Measurements from ENCODE around the gene HOXC6.

HOXC6 gene

GRCh38 chr12:54002915-54003389, 25.3 kb upstream of the HOXC6 start:
- DNase-seq, result no peak

DNA sequence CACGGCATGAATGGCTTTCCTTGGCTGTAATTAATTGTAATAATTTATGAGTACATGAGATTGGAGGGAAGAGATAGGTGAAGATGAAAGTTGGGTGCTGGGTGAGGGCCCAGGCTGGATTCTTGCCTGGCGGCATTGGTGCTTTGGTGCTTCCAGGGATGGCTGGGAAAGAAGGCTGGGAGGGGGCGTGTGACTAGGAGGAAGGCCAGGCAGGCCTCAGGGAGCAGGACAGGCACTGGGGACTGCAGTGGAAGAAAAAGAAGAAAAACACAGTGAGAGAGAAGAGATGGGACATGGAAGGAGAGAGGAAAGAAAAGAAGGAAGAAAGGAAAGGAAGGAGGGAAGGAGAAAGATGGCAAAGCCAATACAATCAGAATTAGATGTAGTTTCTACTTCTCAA, 24.6 kb upstream of the HOXC6 start:
- DNase-seq, result no peak

- no peak for DNase-seq
Observed at GRCh38 chr12:54004063-54004840, 24.0 kb upstream of the HOXC6 start.

DNA sequence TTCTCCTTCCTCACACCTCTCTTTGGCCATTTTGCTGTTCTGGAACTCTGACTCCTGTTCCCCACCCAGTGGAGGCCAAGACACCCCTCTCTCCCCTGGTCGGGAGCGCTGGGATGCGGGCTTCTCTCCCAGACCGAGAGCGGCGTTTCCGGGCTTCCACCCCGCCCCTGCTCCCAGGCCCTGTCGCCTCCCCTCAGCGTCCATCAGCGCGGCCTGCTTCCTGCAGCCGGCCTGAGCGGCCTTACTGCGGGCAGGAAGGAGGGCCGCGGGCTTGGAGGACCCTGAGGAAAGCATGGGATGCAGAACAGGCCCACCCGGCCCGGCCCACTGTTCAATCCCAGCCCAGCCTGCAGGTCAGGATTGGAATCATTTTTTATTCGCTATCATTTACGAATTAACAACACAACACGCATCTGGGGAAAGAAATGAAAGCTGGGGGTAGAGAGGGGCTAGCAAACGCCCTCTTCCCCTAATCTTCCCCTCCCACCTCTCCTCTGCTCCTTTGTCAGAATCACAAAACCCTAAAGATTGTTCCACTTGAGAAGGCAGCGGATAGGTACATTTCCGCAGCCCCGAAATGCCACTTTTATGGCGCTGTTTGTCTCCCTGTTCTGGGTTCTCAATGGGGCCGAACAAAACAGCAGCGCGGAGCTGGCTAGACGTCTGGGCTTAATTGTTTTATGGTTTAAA, 23.3 kb upstream of the HOXC6 start:
- DNase-seq, result no peak

- no peak for DNase-seq
Observed at GRCh38 chr12:54005531-54005852, 22.7 kb upstream of the HOXC6 start.

- peak; percentile 97 for DNase-seq
Observed at GRCh38 chr12:54005853-54006558, 22.2 kb upstream of the HOXC6 start.

- DNase-seq, result no peak
Observed at GRCh38 chr12:54006559-54007220, 21.6 kb upstream of the HOXC6 start.

GRCh38 chr12:54007538-54008259, 20.5 kb upstream of the HOXC6 start:
- no peak for DNase-seq

GRCh38 chr12:54008260-54008552, 20.0 kb upstream of the HOXC6 start:
- no peak for DNase-seq

GRCh38 chr12:54009171-54010052, 18.8 kb upstream of the HOXC6 start:
- DNase-seq, result no peak

DNA sequence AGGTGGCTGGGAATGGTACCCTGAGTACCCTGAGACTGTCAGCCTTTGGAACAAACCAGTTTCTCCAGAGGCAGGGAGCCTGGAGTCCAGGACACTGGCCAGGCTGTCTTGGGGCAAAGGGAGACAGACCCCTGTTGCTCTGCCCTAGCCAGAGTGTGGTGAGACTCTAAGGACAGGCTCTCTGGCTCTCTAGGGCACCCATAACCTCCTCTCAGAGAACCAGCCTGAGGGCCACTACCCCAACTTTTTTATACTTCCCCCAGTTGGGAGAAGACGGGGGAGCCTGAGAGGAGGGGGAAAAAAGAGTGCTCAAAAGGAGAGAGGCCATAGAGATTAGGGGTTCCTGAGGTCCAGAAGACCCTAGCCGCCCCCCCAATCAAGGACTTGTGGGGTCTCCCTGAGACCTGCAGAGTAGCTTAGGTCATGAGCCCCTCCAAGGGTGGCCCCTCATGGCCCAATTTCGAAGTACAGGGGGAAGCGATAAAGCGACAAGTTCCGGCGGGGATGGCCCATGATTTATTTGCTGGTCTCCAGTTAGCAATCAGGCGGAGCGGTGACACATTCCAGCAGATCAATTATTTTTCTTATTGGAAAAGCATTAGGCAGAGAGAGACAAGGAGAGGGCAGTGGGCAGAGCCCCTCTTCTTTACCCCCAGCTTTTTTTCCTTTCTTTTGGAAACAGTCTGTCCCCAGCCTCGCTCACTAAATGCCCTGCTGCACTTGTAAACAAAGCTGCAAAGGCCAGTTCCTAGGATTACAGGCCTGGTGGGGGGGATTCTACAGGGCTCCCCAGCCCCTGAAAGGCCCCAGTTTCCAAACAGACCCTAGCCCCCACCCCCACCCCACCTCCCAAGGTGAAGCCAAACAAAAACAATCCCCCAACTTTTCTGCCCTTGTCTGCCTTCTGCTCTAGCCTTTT, 17.9 kb upstream of the HOXC6 start:
- no peak for DNase-seq

DNA sequence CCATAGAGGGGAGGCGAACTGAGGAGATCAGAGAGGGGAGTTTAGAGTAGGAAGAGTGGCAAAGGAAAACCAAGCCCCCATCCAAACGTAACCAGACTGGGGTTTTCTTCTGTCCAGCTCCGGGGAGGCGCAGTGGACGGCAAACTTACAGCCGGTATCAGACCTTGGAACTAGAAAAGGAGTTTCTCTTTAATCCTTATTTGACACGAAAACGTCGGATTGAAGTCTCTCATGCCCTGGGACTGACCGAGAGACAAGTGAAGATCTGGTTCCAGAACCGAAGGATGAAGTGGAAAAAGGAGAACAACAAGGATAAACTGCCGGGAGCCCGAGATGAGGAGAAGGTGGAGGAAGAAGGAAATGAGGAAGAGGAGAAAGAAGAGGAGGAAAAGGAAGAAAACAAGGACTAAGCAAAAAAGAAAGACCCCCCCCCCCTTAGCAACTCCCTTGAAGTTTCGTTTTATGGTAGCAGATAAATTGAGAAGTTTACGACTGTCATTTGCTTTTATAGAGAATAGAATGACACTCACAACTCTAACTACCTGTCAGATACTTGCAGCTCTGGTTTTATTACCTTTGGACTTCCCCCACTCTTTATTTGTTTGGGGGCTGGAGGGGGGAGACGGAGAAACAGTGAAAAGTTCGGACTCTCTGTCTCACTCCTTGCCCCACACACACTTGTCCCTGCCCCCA, 17.1 kb upstream of the HOXC6 start:
- no peak for DNase-seq

- no peak for DNase-seq
Observed at GRCh38 chr12:54011665-54012532, 16.3 kb upstream of the HOXC6 start.

GRCh38 chr12:54012631-54013409, 15.4 kb upstream of the HOXC6 start:
- no peak for DNase-seq

GRCh38 chr12:54014377-54015017, 13.7 kb upstream of the HOXC6 start:
- DNase-seq, result no peak

DNA sequence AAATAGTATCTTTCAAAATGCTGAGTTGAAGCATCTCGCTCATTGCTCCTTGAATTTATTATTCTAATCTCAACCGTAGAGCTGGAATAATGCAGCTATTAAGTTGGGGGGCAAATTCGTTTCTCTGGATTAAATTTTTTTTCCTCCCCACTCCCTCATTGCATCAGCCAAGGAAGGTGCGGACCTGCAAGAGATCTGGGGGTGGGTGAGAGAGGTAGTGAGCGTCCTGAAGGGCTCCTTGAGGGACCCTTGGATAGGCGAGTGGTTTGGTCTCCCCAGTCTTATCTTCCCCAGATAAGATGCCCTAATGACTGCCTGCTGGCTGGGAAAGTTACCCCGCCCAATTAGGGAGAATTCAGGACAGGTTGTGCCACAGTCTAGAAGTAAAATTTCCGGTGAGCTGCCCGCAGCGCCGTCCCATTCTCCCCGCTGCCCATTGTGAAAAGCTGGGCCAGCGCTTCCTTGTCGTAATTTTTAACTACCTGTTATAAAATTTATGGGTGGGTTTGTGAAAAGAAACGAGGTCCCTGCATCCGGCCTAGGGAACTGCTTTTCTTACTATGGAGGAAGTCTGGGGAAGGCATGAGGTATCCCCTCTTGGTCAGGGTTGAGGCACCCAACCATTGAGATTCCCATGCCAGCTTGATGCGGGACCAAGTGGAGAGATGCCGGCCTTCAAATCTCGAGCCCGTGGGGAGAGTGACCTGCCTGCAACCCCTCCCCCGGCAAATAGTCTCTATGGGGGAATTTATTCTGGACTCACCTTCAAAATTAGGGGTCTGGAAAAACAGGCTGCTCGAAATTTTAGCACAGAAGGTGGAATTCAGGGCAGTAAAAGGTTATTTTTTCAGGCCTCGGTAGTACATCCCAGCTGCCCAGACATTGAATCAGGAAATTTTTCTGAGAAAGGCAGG, 13.0 kb upstream of the HOXC6 start:
- DNase-seq, result no peak

- no peak for DNase-seq
Observed at GRCh38 chr12:54016051-54016450, 12.2 kb upstream of the HOXC6 start.
